Upper lobe of right lung (tissue), 1 donor: ENCODE data around the gene C2CD2L. TPM values are rescaled to one million over a fixed set of nuclear protein-coding genes. Genes with fewer than 3 reads are reported as not detected.
A peak's percentile ranks its signal among the peaks of the same experiment; 100 is the strongest.

Source experiments
- ATAC-seq: fragments of 200-7000 bp; cut with Tn5 transposase; one replicate; pipeline ENCODE4 v1.9.1; 2020; ENCODE audit warnings: mild to moderate bottlenecking, moderate library complexity
- DNase-seq: peaks from one replicate; pipeline ENCODE4 v3.0.0-alpha.2; 2020
- H3K27ac ChIP-seq: fragments of 200-600 bp; one replicate; pipeline ENCODE4 v1.8.0; 2022
- H3K27me3 ChIP-seq: fragments of 200-600 bp; one replicate; pipeline ENCODE4 v1.8.0; 2022; ENCODE audit warnings: mild to moderate bottlenecking
- H3K36me3 ChIP-seq: fragments of 200-600 bp; one replicate; pipeline ENCODE4 v1.8.0; 2022
- H3K4me1 ChIP-seq: fragments of 200-600 bp; one replicate; pipeline ENCODE4 v1.8.0; 2022
- H3K4me3 ChIP-seq: fragments of 200-600 bp; one replicate; pipeline ENCODE4 v1.8.0; 2022; ENCODE audit warnings: mild to moderate bottlenecking
- H3K9me3 ChIP-seq: fragments of 200-600 bp; one replicate; pipeline ENCODE4 v1.8.0; 2022
- intact Hi-C: fragments of 100-400 bp; cut with DNase I; formaldehyde crosslinking; loops from one replicate; pipeline ENCODE4 v1.11.0; 2022
- total RNA-seq: library from RNA; stranded (reverse); fragmentation: NEBNext Ultra II Directional; extraction: Animal tissue kit (Norgen Biotek cat#: 25700); gene quantifications from one replicate; pipeline ENCODE4 v1.2.1, GENCODE V29; 2021
- TF ChIP-seq, protein P1 (sequence below): fragments of 200-600 bp; IDR thresholded peaks from one replicate; pipeline ENCODE4 v1.8.0; 2022; ENCODE audit warnings: antibody characterized with exemption
- donor health status: DM: no; HTN: yes; CAD: no; lungs with severe emphysema.

C2CD2L gene
- total RNA-seq, 1 donor from 2014 or later, result 20.3 TPM

DNA sequence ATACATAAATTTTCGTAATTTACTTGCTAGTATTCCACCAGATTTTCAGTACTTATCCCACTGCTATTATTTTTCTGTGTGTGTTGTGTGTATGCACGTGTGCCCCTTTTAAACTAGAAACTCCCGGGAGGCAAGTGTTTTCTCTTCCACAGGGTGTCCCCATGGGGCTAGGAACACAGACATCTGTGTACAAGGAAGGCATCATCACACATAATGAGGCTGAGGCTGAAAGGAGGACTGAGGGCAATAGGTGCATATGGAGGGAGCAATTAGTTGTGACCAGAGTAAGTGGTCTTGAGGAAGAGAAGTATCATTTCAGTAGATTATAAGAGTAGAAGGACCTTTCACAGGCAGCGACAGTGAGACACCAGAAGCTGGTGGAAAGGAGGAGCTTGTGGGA lies 3.4 kb upstream of the C2CD2L start:
- intact Hi-C loops, result no loop called here
- Histone ChIP-seq H3K4me3 (no peak overlapping the region), H3K27ac (peak overlapping the region; percentile 98), H3K4me1 (peaks cover 26% of the 10 kb centered on the region), H3K36me3 (no peaks in the 10 kb centered on the region), H3K27me3 (no peaks in the 10 kb centered on the region), H3K9me3 (no peaks in the 10 kb centered on the region)
- TF ChIP-seq, protein P1, sequence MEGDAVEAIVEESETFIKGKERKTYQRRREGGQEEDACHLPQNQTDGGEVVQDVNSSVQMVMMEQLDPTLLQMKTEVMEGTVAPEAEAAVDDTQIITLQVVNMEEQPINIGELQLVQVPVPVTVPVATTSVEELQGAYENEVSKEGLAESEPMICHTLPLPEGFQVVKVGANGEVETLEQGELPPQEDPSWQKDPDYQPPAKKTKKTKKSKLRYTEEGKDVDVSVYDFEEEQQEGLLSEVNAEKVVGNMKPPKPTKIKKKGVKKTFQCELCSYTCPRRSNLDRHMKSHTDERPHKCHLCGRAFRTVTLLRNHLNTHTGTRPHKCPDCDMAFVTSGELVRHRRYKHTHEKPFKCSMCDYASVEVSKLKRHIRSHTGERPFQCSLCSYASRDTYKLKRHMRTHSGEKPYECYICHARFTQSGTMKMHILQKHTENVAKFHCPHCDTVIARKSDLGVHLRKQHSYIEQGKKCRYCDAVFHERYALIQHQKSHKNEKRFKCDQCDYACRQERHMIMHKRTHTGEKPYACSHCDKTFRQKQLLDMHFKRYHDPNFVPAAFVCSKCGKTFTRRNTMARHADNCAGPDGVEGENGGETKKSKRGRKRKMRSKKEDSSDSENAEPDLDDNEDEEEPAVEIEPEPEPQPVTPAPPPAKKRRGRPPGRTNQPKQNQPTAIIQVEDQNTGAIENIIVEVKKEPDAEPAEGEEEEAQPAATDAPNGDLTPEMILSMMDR, result no peak
- DNase-seq, result no peak
- ATAC-seq, result no peak

DNA sequence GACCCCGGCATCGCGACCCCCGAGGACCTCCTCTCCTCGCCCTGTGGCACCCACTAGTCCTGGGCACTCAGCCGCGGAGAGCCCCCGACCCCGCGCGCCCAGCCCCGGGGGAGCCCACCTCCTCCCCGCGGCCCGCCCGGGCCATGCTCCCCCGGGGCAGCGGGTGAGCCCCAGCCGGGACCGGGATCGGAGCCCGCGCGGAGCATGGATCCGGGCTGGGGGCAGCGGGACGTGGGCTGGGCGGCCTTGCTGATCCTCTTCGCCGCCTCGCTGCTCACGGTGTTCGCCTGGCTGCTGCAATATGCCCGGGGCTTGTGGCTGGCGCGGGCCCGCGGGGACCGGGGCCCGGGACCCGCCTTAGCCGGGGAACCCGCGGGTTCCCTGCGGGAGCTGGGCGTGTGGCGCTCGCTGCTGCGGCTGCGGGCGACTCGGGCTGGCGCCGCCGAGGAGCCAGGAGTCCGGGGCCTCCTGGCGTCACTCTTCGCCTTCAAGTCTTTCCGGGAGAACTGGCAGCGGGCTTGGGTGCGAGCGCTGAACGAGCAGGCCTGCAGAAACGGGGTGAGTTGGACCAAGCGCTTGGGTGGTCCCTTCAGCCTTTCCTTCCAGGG lies 498 bp downstream of the C2CD2L start:
- ATAC-seq, result peak; percentile 22
- peak; percentile 68 for DNase-seq
- Histone ChIP-seq H3K4me3 (peak overlapping the region; percentile 99), H3K9me3 (no peaks in the 10 kb centered on the region), H3K27me3 (no peaks in the 10 kb centered on the region), H3K27ac (peak overlapping the region; percentile 83), H3K36me3 (peaks cover 23% of the 10 kb centered on the region), H3K4me1 (peaks cover 22% of the 10 kb centered on the region)
- TF ChIP-seq, protein P1, result no peak
- intact Hi-C loops, result loop anchor here (2.0 kb wide), 1 partner anchor 13 kb away; the partner anchor contains the start of gene HINFP

DNA sequence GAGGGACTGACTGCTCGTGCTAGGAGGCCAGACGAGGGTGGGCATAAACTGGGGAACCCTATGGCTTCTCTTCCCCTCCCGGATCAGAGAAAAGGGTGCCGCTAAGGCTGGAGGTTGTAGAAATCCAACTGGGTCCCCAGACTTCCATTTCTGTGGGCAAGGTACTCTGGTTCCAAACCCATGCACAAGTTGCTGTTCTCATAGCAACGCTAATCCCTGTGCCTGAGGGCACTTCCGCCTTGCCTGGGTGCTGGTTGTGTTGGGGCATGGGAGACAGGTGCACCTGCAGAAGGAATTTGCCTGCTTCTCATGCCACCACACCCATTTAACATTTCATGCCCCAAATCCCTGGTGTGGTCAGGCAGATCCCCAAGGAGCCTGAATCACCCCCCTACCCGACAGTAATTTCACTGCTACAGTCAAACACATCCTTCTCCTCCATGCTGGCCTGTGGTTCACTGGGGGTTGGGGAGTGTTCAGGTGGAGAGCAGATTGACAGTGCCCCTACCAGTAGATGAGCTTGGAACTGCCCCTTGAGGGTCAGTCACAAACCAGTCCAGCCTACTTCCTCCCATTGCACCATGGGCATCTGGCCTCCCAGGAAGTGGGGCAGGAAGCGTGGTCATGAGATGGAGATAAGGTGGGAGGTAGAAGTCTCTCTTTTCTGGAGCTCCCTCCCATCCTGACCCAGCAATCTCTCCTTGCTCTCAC lies 1.2 kb downstream of the C2CD2L start:
- H3K4me1 ChIP-seq, result peaks cover 22% of the 10 kb centered on the region
- peak; percentile 76 for DNase-seq
- ATAC-seq, result peak; percentile 40
- no peaks in the 10 kb centered on the region for H3K9me3 ChIP-seq
- TF ChIP-seq, protein P1, result no peak
- H3K4me3 ChIP-seq, result peak overlapping the region; percentile 99
- no peaks in the 10 kb centered on the region for H3K27me3 ChIP-seq
- peaks cover 29% of the 10 kb centered on the region for H3K36me3 ChIP-seq
- intact Hi-C loops, result no loop called here
- H3K27ac ChIP-seq, result peak overlapping the region; percentile 83

DNA sequence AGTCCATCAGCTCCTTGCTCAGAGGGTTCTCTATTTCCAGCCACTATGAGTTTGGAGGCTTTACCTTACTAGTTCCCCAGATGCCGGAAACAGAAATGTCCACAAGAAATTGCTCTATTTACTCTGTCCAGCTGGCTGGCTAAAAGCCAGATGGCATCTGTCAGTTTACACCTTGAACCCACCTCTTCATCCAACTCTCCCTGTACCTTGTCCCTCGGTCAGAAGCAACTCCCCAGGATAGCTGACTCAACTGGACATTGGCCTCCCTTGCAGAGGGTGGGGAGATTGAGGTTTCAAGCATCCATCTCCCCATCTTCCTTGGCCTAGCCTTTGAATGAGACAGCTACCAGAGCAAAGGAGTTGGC lies 1.7 kb downstream of the C2CD2L start:
- Histone ChIP-seq H3K36me3 (peaks cover 33% of the 10 kb centered on the region), H3K4me3 (peak overlapping the region; percentile 99), H3K9me3 (no peaks in the 10 kb centered on the region), H3K4me1 (peaks cover 22% of the 10 kb centered on the region), H3K27ac (no peak overlapping the region), H3K27me3 (no peaks in the 10 kb centered on the region)
- ATAC-seq (no peak), DNase-seq (no peak)
- TF ChIP-seq, protein P1, result no peak
- intact Hi-C loops, result no loop called here

DNA sequence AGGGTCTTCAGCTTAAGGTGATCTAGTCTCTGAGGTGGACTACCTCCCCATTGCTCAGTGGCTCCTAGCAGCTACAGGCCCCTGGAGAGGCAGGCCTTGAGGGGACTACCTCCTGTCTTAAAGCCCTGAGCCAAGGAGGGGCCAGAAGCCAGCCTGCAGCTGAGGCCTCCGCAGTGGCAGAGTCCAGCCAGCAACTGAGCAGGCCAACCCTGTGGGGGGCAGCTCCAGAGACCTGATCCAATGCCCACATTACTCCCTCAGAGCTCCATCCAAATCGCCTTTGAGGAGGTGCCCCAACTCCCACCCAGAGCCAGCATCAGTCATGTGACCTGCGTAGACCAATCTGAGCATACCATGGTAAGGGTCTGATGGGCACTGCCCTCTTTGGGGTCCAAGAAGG lies 2.7 kb downstream of the C2CD2L start:
- DNase-seq (no peak), ATAC-seq (no peak)
- no peak overlapping the region for H3K27ac ChIP-seq
- no peaks in the 10 kb centered on the region for H3K9me3 ChIP-seq
- H3K4me1 ChIP-seq, result peaks cover 22% of the 10 kb centered on the region
- H3K27me3 ChIP-seq, result no peaks in the 10 kb centered on the region
- TF ChIP-seq, protein P1, result no peak
- H3K4me3 ChIP-seq, result no peak overlapping the region
- peaks cover 42% of the 10 kb centered on the region for H3K36me3 ChIP-seq
- intact Hi-C loops, result no loop called here
